GM23338 (cell line): Measurements from ENCODE around the gene SPEF1.
A peak's percentile ranks its signal among the peaks of the same experiment; 100 is the strongest.

Source experiments
- CREB1 ChIP-seq: fragments of 250-450 bp; sonication (Bioruptor Pico); IDR thresholded peaks from 2 replicates; pipeline ENCODE4 v1.5.0; 2020; ENCODE audit warnings: low read depth, mild to moderate bottlenecking, moderate library complexity
- EZH2 ChIP-seq: fragments of 200-600 bp; sonication (generic); IDR thresholded peaks from one replicate; pipeline ENCODE4 v1.8.0; 2017; ENCODE audit warnings: antibody characterized with exemption, mild to moderate bottlenecking, low read depth; ENCODE audit not compliant: unreplicated experiment
- EZH2phosphoT487 ChIP-seq: fragments of 200-600 bp; sonication (generic); IDR thresholded peaks from one replicate; pipeline ENCODE4 v1.8.1; 2018; ENCODE audit warnings: antibody characterized with exemption; ENCODE audit not compliant: unreplicated experiment
- POLR2AphosphoS5 ChIP-seq: IDR thresholded peaks from 2 replicates; pipeline ENCODE4 v1.6.1; 2016; ENCODE audit warnings: antibody characterized with exemption, low read depth
- STAT1 ChIP-seq: IDR thresholded peaks from one replicate; pipeline ENCODE4 v1.6.1; 2016; ENCODE audit warnings: antibody characterized with exemption; ENCODE audit not compliant: unreplicated experiment
- ZNF331 ChIP-seq: fragments of 250-450 bp; sonication (Bioruptor Pico); IDR thresholded peaks from 2 replicates; pipeline ENCODE4 v1.5.0; 2020; ENCODE audit warnings: low read depth, mild to moderate bottlenecking, moderate library complexity
- TF ChIP-seq, protein P1 (sequence below), 2 experiments: fragments of 200-600 bp in 1 of 2; sonication (generic) in 1 of 2; conservative IDR thresholded peaks; 2 replicates each; pipeline versions ENCODE4 v1.5.1 to v1.6.1; 2016 to 2017; ENCODE audit warnings: antibody characterized with exemption in 2 of 2, low read depth in 2 of 2, mild to moderate bottlenecking in 2 of 2, moderate library complexity in 1 of 2
- TF ChIP-seq, protein P2 (sequence below): IDR thresholded peaks from 2 replicates; pipeline ENCODE4 v1.6.1; 2016; ENCODE audit warnings: antibody characterized with exemption
- TF ChIP-seq, protein P3 (sequence below): IDR thresholded peaks from one replicate; pipeline ENCODE4 v1.6.1; 2018; ENCODE audit warnings: antibody characterized with exemption; ENCODE audit not compliant: unreplicated experiment

DNA sequence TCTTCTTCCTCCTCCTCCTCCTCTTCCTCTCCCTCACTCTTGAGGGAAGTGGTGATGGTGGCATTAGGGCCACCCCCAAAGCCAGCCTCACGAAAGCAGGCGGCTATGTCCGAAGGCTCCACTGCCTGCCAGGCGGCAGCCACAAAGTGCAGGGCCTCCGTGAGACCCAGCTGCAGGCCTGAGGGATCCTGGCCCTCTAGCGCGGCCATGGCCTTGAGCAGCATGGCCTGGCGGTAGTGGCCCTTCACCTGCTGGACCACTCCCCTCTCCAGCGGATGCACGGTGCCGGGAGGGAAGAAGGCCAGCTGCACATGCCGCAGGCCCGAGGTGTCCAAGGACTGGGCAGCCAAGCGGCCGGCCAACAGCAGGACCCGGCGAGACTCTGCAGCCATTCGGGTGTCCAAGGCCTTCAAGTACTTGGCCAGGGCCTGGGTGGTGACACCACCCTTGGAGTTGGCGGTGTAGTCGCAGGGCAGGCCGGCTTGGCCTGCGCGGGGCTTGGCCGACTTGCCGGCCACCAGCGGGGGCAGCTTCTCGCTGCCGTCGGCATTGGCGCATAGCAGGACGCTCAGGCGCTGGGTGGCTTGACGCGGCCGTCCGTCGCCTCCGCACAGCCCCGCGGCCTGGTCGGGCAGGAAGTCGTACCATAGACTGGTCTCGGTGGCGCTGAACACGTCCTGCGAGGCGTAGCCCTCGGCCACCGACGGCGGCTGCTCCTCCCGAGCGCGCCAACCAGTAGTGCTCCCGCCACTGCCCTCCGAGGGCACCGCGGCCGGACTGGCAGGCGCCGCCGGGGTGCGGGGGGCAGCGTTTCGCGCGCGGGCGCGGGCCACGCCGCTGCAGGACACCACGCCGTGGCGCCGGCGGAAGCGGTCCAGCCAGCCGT is 4.2 kb upstream of the SPEF1 start:
- TF ChIP-seq, protein P1, sequence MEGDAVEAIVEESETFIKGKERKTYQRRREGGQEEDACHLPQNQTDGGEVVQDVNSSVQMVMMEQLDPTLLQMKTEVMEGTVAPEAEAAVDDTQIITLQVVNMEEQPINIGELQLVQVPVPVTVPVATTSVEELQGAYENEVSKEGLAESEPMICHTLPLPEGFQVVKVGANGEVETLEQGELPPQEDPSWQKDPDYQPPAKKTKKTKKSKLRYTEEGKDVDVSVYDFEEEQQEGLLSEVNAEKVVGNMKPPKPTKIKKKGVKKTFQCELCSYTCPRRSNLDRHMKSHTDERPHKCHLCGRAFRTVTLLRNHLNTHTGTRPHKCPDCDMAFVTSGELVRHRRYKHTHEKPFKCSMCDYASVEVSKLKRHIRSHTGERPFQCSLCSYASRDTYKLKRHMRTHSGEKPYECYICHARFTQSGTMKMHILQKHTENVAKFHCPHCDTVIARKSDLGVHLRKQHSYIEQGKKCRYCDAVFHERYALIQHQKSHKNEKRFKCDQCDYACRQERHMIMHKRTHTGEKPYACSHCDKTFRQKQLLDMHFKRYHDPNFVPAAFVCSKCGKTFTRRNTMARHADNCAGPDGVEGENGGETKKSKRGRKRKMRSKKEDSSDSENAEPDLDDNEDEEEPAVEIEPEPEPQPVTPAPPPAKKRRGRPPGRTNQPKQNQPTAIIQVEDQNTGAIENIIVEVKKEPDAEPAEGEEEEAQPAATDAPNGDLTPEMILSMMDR (conservative IDR thresholded peaks at IDR 0.05; ENCODE audit: low read depth in 2 of 2): 0 out of 4 replicates have a peak, but pooled peaks of 1 of the 2 experiments have one; percentile 11
- TF ChIP-seq EZH2phosphoT487 (no peak), POLR2AphosphoS5 (no peak), EZH2 (no peak), STAT1 (no peak), CREB1 (CRISPR knock-in tag) (no peak), ZNF331 (no peak)
- TF ChIP-seq, protein P2, sequence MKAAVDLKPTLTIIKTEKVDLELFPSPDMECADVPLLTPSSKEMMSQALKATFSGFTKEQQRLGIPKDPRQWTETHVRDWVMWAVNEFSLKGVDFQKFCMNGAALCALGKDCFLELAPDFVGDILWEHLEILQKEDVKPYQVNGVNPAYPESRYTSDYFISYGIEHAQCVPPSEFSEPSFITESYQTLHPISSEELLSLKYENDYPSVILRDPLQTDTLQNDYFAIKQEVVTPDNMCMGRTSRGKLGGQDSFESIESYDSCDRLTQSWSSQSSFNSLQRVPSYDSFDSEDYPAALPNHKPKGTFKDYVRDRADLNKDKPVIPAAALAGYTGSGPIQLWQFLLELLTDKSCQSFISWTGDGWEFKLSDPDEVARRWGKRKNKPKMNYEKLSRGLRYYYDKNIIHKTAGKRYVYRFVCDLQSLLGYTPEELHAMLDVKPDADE: no peak
- TF ChIP-seq, protein P3, sequence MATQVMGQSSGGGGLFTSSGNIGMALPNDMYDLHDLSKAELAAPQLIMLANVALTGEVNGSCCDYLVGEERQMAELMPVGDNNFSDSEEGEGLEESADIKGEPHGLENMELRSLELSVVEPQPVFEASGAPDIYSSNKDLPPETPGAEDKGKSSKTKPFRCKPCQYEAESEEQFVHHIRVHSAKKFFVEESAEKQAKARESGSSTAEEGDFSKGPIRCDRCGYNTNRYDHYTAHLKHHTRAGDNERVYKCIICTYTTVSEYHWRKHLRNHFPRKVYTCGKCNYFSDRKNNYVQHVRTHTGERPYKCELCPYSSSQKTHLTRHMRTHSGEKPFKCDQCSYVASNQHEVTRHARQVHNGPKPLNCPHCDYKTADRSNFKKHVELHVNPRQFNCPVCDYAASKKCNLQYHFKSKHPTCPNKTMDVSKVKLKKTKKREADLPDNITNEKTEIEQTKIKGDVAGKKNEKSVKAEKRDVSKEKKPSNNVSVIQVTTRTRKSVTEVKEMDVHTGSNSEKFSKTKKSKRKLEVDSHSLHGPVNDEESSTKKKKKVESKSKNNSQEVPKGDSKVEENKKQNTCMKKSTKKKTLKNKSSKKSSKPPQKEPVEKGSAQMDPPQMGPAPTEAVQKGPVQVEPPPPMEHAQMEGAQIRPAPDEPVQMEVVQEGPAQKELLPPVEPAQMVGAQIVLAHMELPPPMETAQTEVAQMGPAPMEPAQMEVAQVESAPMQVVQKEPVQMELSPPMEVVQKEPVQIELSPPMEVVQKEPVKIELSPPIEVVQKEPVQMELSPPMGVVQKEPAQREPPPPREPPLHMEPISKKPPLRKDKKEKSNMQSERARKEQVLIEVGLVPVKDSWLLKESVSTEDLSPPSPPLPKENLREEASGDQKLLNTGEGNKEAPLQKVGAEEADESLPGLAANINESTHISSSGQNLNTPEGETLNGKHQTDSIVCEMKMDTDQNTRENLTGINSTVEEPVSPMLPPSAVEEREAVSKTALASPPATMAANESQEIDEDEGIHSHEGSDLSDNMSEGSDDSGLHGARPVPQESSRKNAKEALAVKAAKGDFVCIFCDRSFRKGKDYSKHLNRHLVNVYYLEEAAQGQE: no peak
